GM18867 (cell line): ENCODE results near the gene CEP126.
A peak's percentile ranks its signal among the peaks of the same experiment; 100 is the strongest.

Experiments
- ATAC-seq: cut with Tn5 transposase; IDR thresholded peaks from one replicate; pipeline ENCODE4 v1.9.1; 2021; ENCODE audit warnings: mild to moderate bottlenecking, moderate library complexity; ENCODE audit not compliant: unreplicated experiment

Gene CEP126

GRCh38 chr11:101914738-101915426, at the start of gene CEP126:
Gene CEP126, plus strand, starts transcription at chr11:101915010. Its CDS starts 275 bp downstream, at chr11:101915285.
- peak; percentile 100 for ATAC-seq

GRCh38 chr11:101866619-101867491, 48.0 kb upstream of the CEP126 start:
- no peak for ATAC-seq

- ATAC-seq: no peak
Measured at GRCh38 chr11:101867951-101868350, 46.9 kb upstream of the CEP126 start.

- ATAC-seq: no peak
Measured at GRCh38 chr11:101870510-101870909, 44.3 kb upstream of the CEP126 start.

- no peak for ATAC-seq
Measured at GRCh38 chr11:101872171-101872882, 42.5 kb upstream of the CEP126 start.

- peak; percentile 60 for ATAC-seq
Measured at GRCh38 chr11:101880222-101880621, 34.6 kb upstream of the CEP126 start.

- no peak for ATAC-seq
Measured at GRCh38 chr11:101881586-101881985, 33.2 kb upstream of the CEP126 start.

GRCh38 chr11:101885631-101886030, 29.2 kb upstream of the CEP126 start:
- no peak for ATAC-seq

- ATAC-seq: no peak
Measured at GRCh38 chr11:101889767-101890166, 25.0 kb upstream of the CEP126 start.

GRCh38 chr11:101894505-101894904, 20.3 kb upstream of the CEP126 start:
- no peak for ATAC-seq

GRCh38 chr11:101907815-101908214, 7.0 kb upstream of the CEP126 start:
- ATAC-seq: no peak

GRCh38 chr11:101909087-101909486, 5.7 kb upstream of the CEP126 start:
- ATAC-seq: no peak

- no peak for ATAC-seq
Measured at GRCh38 chr11:101912823-101913284, 2.0 kb upstream of the CEP126 start.

- ATAC-seq: no peak
Measured at GRCh38 chr11:101913656-101914055, 1.2 kb upstream of the CEP126 start.

- ATAC-seq: no peak
Measured at GRCh38 chr11:101914341-101914737, 471 bp upstream of the CEP126 start.

- ATAC-seq: peak; percentile 39
Measured at GRCh38 chr11:101915791-101916291, 1.0 kb downstream of the CEP126 start.

- ATAC-seq: no peak
Measured at GRCh38 chr11:101916422-101916821, 1.6 kb downstream of the CEP126 start, which contains the start of gene ANGPTL5. Gene ANGPTL5, minus strand, starts transcription at chr11:101916522. Its CDS starts 8,613 bp downstream, at chr11:101907909.

- ATAC-seq: no peak
Measured at GRCh38 chr11:101917226-101917625, 2.4 kb downstream of the CEP126 start.

- ATAC-seq: no peak
Measured at GRCh38 chr11:101920992-101921391, 6.2 kb downstream of the CEP126 start.

GRCh38 chr11:101923554-101923953, 8.7 kb downstream of the CEP126 start:
- ATAC-seq: no peak
